ENCODE results near the gene COL18A1.

COL18A1 gene

GRCh38 chr21:45411810-45412206 lies 6.8 kb downstream of the COL18A1 start:
- DNase-seq (ENCODE audit: extremely low read depth in 1 of 2, low read depth in 1 of 2), result no peak

DNA sequence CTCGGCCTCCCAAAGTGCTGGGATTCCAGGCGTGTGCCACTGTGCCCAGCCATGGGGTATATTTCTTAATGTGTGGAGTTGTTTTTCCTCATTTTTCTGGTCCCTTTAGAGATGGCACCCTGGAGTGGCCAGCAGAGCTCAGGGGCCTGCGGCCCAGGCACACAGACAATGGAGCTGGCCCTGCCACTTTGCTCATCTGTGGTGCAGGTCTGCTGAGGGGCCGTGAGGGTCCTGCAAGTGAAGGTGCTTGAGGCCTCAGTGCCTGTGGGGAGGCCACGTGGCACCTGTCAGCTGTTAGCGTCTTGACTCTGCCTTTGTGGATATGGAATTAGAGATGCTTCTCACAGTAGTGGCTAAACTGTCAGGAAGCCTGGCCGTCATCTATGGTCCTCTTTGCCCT lies 7.5 kb downstream of the COL18A1 start:
- no peak for DNase-seq (ENCODE audit: extremely low read depth in 1 of 2, low read depth in 1 of 2)

- no peak for DNase-seq (ENCODE audit: extremely low read depth in 1 of 2, low read depth in 1 of 2)
These were observed 8.1 kb downstream of the COL18A1 start for GRCh38 chr21:45412909-45413611.

DNA sequence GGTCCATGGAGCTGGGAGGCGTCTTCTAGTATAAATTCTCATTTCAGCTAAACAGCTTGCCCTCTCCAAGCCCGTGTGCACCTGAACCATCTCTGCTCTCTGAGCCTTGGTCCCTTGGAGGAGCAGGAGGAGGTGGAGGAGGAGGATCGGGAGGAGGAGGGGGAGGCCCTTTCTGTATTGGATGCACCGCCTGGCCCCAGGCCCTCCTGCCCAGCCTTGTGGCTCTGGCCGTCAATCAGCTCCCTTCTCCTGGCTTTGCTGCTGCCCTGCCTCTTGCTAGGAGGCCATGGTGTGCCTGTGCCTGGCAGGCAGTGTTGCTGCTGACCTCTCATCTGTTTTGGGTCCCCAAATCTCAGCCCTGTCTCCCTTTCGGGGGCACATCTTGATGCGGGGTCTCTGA lies 9.0 kb downstream of the COL18A1 start:
- DNase-seq (ENCODE audit: extremely low read depth in 1 of 2, low read depth in 1 of 2), result no peak

GRCh38 chr21:45414396-45415187 lies 9.6 kb downstream of the COL18A1 start:
- no peak for DNase-seq (ENCODE audit: extremely low read depth in 1 of 2, low read depth in 1 of 2)

GRCh38 chr21:45415188-45415942 lies 10.4 kb downstream of the COL18A1 start:
- DNase-seq (ENCODE audit: extremely low read depth in 1 of 2, low read depth in 1 of 2), result no peak

GRCh38 chr21:45415943-45416611 lies 11.1 kb downstream of the COL18A1 start:
- no peak for DNase-seq (ENCODE audit: extremely low read depth in 1 of 2, low read depth in 1 of 2)

- DNase-seq (ENCODE audit: extremely low read depth in 1 of 2, low read depth in 1 of 2), result no peak
These were observed 11.7 kb downstream of the COL18A1 start for GRCh38 chr21:45416620-45417019.

GRCh38 chr21:45417256-45417950 lies 12.4 kb downstream of the COL18A1 start:
- no peak for DNase-seq (ENCODE audit: extremely low read depth in 1 of 2, low read depth in 1 of 2)

DNA sequence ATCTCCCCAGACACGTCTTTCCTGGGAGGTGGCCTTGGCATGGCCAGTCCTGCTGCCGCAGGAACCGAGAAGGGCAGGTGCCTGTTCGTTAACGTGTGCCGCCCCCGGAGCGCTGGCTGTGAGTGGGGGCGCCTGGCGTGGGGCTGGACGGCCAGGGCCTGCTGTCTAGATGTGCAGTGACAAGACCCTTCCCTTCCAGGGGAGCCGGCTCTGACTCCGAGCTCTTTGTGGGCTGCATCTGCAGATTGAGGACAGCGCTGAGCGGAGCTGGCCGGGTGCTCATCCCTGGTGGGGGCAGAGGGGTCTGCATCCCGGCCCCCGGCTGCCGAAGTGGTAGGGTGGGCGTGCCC lies 13.0 kb downstream of the COL18A1 start:
- DNase-seq (ENCODE audit: extremely low read depth in 1 of 2, low read depth in 1 of 2), result no peak

GRCh38 chr21:45418301-45419071 lies 13.5 kb downstream of the COL18A1 start:
- no peak for DNase-seq (ENCODE audit: extremely low read depth in 1 of 2, low read depth in 1 of 2)

DNA sequence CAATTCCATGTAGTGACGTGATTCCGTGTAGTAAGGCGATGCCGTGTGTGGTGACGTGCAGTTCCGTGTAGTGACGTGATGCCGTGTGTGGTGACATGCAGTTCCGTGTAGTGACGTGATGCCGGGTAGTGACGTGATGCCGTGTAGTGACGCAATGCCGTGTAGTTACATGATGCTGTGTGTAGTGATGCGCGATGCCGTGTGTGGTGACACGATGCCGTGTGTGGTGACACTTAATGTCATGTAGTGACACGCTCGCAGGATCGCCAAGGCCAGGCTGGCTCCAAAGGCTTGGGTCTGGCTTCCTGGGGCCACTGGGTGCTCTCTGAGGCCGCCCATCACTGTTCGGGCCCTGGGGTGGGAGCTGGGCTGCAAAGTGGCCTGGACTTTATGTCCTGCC lies 14.2 kb downstream of the COL18A1 start:
- no peak for DNase-seq (ENCODE audit: extremely low read depth in 1 of 2, low read depth in 1 of 2)

GRCh38 chr21:45420061-45421041 lies 15.4 kb downstream of the COL18A1 start:
- DNase-seq (ENCODE audit: extremely low read depth in 1 of 2, low read depth in 1 of 2), result no peak

DNA sequence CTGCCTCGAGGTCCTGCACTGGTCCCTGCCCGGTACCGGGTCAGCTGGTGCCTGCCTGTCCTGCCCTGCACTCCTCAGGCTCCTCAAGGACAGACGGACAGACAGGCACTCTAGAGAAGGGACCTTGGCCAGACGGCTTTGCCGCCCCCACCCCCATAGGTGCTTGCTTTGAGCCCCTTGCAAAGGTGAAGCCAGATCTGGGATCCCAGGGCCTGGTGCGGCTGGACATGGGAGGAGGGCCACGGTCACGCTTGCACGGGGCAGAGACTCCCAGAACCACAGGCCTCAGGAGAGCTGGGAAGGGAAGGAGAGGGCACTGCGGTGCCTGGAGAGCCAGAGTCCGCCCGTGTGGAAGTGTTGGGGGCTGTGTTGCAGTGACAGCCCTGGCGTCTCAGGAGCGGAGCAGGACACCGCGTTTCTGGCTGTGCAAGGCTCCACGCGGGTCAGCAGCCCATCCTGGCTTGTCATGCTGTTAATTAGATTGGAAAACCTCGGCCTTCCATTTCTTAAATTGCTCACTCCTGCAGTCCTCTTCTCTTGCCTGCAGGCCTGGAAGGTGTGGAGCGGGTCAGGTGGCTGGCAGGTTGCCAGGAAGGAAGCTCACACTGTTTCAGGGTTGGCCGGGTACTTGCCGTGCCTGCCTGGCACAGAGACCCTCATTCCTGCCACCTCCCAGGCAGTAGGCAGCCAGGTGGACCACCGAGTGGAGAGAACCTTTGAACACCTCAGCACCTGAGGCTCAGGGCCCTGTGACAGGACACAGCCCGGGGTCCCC lies 16.3 kb downstream of the COL18A1 start:
- DNase-seq (ENCODE audit: extremely low read depth in 1 of 2, low read depth in 1 of 2), result no peak

DNA sequence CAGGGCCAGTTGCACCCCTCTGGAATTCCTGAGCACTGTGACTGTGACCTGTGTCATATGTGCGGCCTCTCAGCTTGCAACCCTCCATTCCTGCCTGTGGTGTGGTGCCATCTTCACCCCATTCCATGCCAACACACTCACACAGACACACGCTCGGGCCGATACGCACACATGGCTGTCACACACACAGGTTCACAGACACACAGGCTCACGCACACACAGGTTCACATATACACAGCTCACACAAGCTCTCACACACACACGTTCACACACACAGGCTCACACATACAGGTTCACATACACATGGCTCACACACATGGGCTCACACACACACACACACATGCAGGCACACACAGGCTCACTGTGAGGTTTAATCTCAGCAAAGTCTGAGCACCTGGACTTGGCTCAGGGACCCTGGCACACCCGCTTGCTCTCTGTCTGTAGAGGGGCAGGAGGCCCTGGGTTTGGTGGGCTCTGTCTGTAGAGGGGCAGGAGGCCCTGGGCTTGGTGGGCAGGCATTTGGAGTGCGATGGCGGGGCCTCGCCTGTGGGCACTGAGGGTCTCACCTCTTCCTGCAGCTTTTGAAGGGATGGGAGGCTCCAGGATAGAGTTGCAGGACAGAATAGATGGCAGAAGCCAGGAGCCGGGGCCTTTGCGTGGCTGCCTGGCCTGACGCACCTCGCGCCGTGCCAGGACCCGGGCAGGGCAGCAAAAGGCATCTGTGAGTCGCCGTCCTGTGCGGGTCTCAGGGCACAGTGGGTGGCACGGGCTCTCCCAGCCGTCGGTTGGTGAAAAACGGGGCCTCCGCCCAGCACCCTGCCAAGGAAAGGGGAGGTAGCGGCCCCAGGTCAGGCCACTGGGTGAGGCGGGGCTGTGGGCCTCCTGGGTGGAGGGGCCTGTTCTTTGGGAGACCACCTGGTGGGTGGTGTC lies 17.1 kb downstream of the COL18A1 start:
- no peak for DNase-seq (ENCODE audit: extremely low read depth in 1 of 2, low read depth in 1 of 2)

DNA sequence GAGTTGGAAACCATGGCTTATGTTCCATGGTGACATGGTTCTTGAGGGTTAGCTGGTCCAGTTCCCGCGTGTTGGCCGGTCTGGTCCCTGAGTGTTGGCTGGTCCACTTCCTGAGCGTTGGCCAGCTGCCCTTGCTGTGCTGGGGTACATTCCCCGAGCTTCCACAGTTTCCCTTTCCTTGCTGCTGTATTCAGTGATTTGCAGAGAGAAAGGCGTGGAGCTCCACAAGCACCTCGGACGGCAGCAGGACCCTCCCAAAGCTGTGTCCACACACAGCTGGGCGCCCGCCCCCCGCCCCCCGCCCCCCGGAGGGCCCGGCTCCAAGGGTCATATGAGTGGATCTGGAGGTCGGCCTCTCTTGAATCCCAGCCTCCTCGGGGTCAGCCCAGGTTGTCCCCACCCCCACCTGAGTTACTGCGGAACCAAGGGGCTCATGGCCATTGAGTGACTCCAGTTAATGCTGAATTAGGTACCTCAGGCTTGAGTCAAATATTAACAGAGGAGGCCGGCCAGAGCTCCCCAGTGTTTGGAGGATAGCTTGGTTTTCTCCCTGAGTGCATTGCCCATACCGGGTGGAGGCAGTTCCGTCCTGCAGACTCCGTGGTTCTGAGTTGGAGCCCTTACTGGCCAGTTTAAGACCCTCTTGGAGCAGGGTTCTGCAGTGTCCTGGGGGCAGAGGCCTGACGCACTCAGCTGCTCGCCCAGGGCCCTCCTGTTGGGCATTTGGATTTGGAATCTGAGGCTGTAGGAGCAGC lies 18.4 kb downstream of the COL18A1 start:
- no peak for DNase-seq (ENCODE audit: extremely low read depth in 1 of 2, low read depth in 1 of 2)

All from stimulated activated CD8-positive, alpha-beta memory T cell treated with anti-CD3 and anti-CD28 coated beads, Interleukin-7, amount 100 ng/mL, for 48 hours (primary cell).